SK-N-SH (cell line): ENCODE measurements around the gene PITPNM3. TPM values are rescaled to one million over a fixed set of nuclear protein-coding genes. Genes with fewer than 3 reads are reported as not detected.

ENCODE experiments used
- CTCF ChIA-PET: fragments of 300-600, 350-600 bp; formaldehyde crosslinking; extraction: SDS; loops from one replicate; lab custom pipeline; 2021; lab: Yijun Ruan, JAX
- POLR2A ChIA-PET: fragments of 350-600 bp; sonication (Branson Sonifier 250); formaldehyde crosslinking; extraction: SDS; loops from one replicate; lab custom pipeline; 2020; ENCODE audit warnings: antibody characterized with exemption, inconsistent platforms; lab: Yijun Ruan, JAX
- DNase-seq: peaks from one replicate; pipeline ENCODE4 v3.0.0; 2012
- H2AFZ ChIP-seq: fragments of 200-600 bp; sonication (generic); 2 replicates; pipeline ENCODE4 v1.8.1; 2016; ENCODE audit warnings: antibody characterized with exemption, mild to moderate bottlenecking, low read depth
- H3F3A ChIP-seq: fragments of 200-600 bp; sonication (generic); replicated peaks from 2 replicates; pipeline ENCODE3; 2016; ENCODE audit warnings: antibody characterized with exemption, mild to moderate bottlenecking; ENCODE audit not compliant: insufficient read depth
- H3K27ac ChIP-seq, 2 experiments: fragments of 200-500 bp in 1 of 2; fragments of 200-600 bp in 1 of 2; sonication (Bioruptor generic) in 1 of 2; sonication (generic), shearing (Covaris generic) in 1 of 2; 2 replicates each; pipeline versions ENCODE4 v1.5.1 to v1.6.1; 2014 to 2016; ENCODE audit warnings: low read depth in 2 of 2, inconsistent platforms in 1 of 2, low read length in 1 of 2, mild to moderate bottlenecking in 1 of 2, mixed read lengths in 1 of 2
- H3K27me3 ChIP-seq: fragments of 200-600 bp; sonication (generic), shearing (Covaris generic); 2 replicates; pipeline ENCODE4 v1.6.1; 2016; ENCODE audit warnings: mixed run types; ENCODE audit not compliant: insufficient read depth
- H3K36me3 ChIP-seq, 2 experiments: fragments of 200-500 bp in 1 of 2; fragments of 200-600 bp in 1 of 2; sonication (Bioruptor generic) in 1 of 2; sonication (generic) in 1 of 2; replicated peaks in 1 of 2; 2 replicates each; pipeline versions ENCODE3 to v1.5.1; 2014 to 2016; ENCODE audit warnings: low read length in 1 of 2, mild to moderate bottlenecking in 1 of 2; ENCODE audit not compliant: insufficient read depth in 2 of 2, control insufficient read depth in 1 of 2
- H3K4me1 ChIP-seq, 2 experiments: fragments of 200-500 bp in 1 of 2; fragments of 200-600 bp in 1 of 2; sonication (Bioruptor generic) in 1 of 2; sonication (generic), shearing (Covaris generic) in 1 of 2; 2 replicates each; pipeline versions ENCODE4 v1.5.1 to v1.6.1; 2014 to 2016; ENCODE audit warnings: low read depth in 1 of 2, low read length in 1 of 2, mixed run types in 1 of 2; ENCODE audit not compliant: insufficient read depth in 2 of 2, control insufficient read depth in 1 of 2
- H3K4me2 ChIP-seq: fragments of 200-600 bp; sonication (generic), shearing (Covaris generic); 2 replicates; pipeline ENCODE4 v1.6.1; 2017; ENCODE audit warnings: mixed run types
- H3K4me3 ChIP-seq, 2 experiments: fragments of 200-500 bp in 1 of 2; fragments of 200-600 bp in 1 of 2; sonication (Bioruptor generic) in 1 of 2; sonication (generic), shearing (Covaris generic) in 1 of 2; 2 replicates each; pipeline versions ENCODE4 v1.5.1 to v1.8.1; 2014 to 2016; ENCODE audit warnings: low read depth in 2 of 2, inconsistent platforms in 1 of 2, low read length in 1 of 2, mild to moderate bottlenecking in 1 of 2, mixed read lengths in 1 of 2, moderate library complexity in 1 of 2
- H3K79me2 ChIP-seq: fragments of 200-600 bp; sonication (generic); 2 replicates; pipeline ENCODE4 v1.8.1; 2017; ENCODE audit warnings: mild to moderate bottlenecking; ENCODE audit not compliant: insufficient read depth
- H3K9ac ChIP-seq: fragments of 200-600 bp; sonication (generic); 2 replicates; pipeline ENCODE4 v1.6.1; 2017; ENCODE audit warnings: mixed run types
- H3K9me2 ChIP-seq: fragments of 200-600 bp; sonication (generic); 2 replicates; pipeline ENCODE4 v1.6.1; 2017; ENCODE audit warnings: mixed run types
- H3K9me3 ChIP-seq: fragments of 200-600 bp; sonication (generic); 2 replicates; pipeline ENCODE4 v1.6.1; 2017; ENCODE audit warnings: mixed run types, mild to moderate bottlenecking, moderate library complexity
- H4K20me1 ChIP-seq: fragments of 200-600 bp; sonication (generic); 2 replicates; pipeline ENCODE4 v1.6.1; 2017; ENCODE audit warnings: mild to moderate bottlenecking, mixed run types; ENCODE audit not compliant: insufficient read depth
- CHD2 ChIP-seq: fragments of 150-350 bp; IDR thresholded peaks from 2 replicates; pipeline ENCODE4 v1.6.1; 2018; ENCODE audit warnings: low read length; ENCODE audit not compliant: partially characterized antibody
- CTCF ChIP-seq: fragments of 200-600 bp; sonication (generic); IDR thresholded peaks from 2 replicates; pipeline ENCODE4 v1.6.1; 2017; ENCODE audit warnings: antibody characterized with exemption, mild to moderate bottlenecking, moderate library complexity
- FOSL2 ChIP-seq: IDR thresholded peaks from 2 replicates; pipeline ENCODE4 v1.4.0; 2012; ENCODE audit warnings: low read depth, mild to moderate bottlenecking, moderate library complexity, borderline replicate concordance
- FOXJ3 ChIP-seq: sonication (generic); formaldehyde crosslinking; IDR thresholded peaks from 2 replicates; pipeline ENCODE4 v1.5.1; 2020; ENCODE audit warnings: mild to moderate bottlenecking, missing genetic modification reagents
- FOXM1 ChIP-seq: IDR thresholded peaks from 2 replicates; pipeline ENCODE4 v1.4.0; 2012; ENCODE audit warnings: low read depth, mild to moderate bottlenecking
- GABPA ChIP-seq: IDR thresholded peaks from 2 replicates; pipeline ENCODE4 v1.4.0; 2012; ENCODE audit warnings: low read depth, mild to moderate bottlenecking
- JUND ChIP-seq: IDR thresholded peaks from 2 replicates; pipeline ENCODE4 v1.4.0; 2012
- POLR2AphosphoS5 ChIP-seq: IDR thresholded peaks from 2 replicates; pipeline ENCODE4 v1.6.1; 2012; ENCODE audit warnings: low read depth, low read length
- RCOR1 ChIP-seq: fragments of 150-350 bp; IDR thresholded peaks from 2 replicates; pipeline ENCODE4 v1.6.1; 2017; ENCODE audit warnings: antibody characterized with exemption, low read length
- RFX5 ChIP-seq: IDR thresholded peaks from 2 replicates; pipeline ENCODE4 v1.6.1; 2012; ENCODE audit warnings: mild to moderate bottlenecking, improper control_type of control experiment, low read length
- RXRA ChIP-seq: IDR thresholded peaks from 2 replicates; pipeline ENCODE4 v1.4.0; 2012; ENCODE audit warnings: low read depth, mild to moderate bottlenecking, borderline replicate concordance
- SMC3 ChIP-seq: IDR thresholded peaks from 2 replicates; pipeline ENCODE4 v1.6.1; 2012; ENCODE audit warnings: low read depth, low read length, improper control_type of control experiment
- TAF1 ChIP-seq: IDR thresholded peaks from 2 replicates; pipeline ENCODE4 v1.6.1; 2012; ENCODE audit warnings: low read depth, mild to moderate bottlenecking, low read length, moderate library complexity, borderline replicate concordance
- TCF12 ChIP-seq: IDR thresholded peaks from 2 replicates; pipeline ENCODE4 v1.4.0; 2012
- YY1 ChIP-seq: IDR thresholded peaks from 2 replicates; pipeline ENCODE4 v1.4.0; 2012; ENCODE audit warnings: low read depth, mild to moderate bottlenecking
- ZBTB33 ChIP-seq: IDR thresholded peaks from 2 replicates; pipeline ENCODE4 v1.4.0; 2012; ENCODE audit warnings: low read depth, borderline replicate concordance
- WGBS: methylation state at CpG from one replicate; pipeline ENCODE4 v1.1.6; 2017; ENCODE audit warnings: low lambda C conversion rate; 5-methylcytosine and 5-hydroxymethylcytosine counted together
- polyA plus RNA-seq, 3 experiments: library from polyadenylated mRNA; depleted of rRNA; stranded (reverse); fragments of >200 nt; gene quantifications; 2 replicates each; pipeline ENCODE4 v1.2.3, GENCODE V29; 2012
- TF ChIP-seq, protein P1 (sequence below): fragments of 150-350 bp; IDR thresholded peaks from 2 replicates; pipeline ENCODE4 v1.6.1; 2016; ENCODE audit warnings: mild to moderate bottlenecking, low read depth, low read length
- TF ChIP-seq, protein P2 (sequence below): fragments of 150-350 bp; IDR thresholded peaks from 2 replicates; pipeline ENCODE4 v1.6.1; 2017; ENCODE audit warnings: antibody characterized with exemption, low read length, low read depth, borderline replicate concordance
- TF ChIP-seq, protein P3 (sequence below): IDR thresholded peaks from 2 replicates; pipeline ENCODE4 v1.4.0; 2012; ENCODE audit warnings: low read depth, borderline replicate concordance

Gene PITPNM3
- polyA plus RNA-seq, 1 of the 3 experiments (the other 2 are of a cell fraction), result 0.82 TPM

DNA sequence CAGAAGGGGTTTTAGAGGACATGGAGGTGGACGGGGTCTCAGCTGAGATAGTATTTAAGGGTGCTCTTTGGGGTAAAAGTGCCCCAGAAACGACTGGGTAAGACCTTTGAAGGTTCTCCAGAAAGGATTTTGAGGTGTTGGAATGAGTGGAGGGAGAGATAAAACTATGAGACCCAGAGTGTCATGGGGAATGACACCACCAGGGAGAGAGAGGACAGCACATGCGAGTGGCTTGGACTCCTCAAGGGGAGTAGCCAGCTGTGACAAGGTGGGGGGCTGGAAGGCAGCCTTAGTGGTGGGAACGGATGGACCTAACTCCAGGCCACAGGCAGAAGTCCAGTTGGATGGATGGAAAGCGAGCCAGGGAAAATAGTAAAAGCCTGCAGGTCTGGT, 19.2 kb upstream of the PITPNM3 start:
- Histone ChIP-seq H3K79me2 (no peaks in the 10 kb centered on the region), H3K4me3 (no peak overlapping the region), H3K4me2 (peak overlapping the region; percentile 37; the same call in 1 of the 2 replicates), H2AFZ (no peak overlapping the region), H4K20me1 (no peaks in the 10 kb centered on the region), H3F3A (no peaks in the 10 kb centered on the region), H3K36me3 (peaks cover 14 to 33% of the 10 kb centered on the region in 2 experiments), H3K4me1 (peaks cover 0 to 13% of the 10 kb centered on the region in 2 experiments; a peak in 1 of 4 replicates), H3K27ac (no peak overlapping the region), H3K9ac (no peak overlapping the region), H3K27me3 (no peaks in the 10 kb centered on the region), H3K9me2 (no peaks in the 10 kb centered on the region), H3K9me3 (no peaks in the 10 kb centered on the region)
- TF ChIP-seq, protein P1, sequence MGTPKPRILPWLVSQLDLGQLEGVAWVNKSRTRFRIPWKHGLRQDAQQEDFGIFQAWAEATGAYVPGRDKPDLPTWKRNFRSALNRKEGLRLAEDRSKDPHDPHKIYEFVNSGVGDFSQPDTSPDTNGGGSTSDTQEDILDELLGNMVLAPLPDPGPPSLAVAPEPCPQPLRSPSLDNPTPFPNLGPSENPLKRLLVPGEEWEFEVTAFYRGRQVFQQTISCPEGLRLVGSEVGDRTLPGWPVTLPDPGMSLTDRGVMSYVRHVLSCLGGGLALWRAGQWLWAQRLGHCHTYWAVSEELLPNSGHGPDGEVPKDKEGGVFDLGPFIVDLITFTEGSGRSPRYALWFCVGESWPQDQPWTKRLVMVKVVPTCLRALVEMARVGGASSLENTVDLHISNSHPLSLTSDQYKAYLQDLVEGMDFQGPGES, result no peak
- no peak for TF ChIP-seq YY1
- 77% methylated on average over 5 of the region's 5 CpGs for WGBS
- POLR2A ChIA-PET, result no interaction called here
- CTCF ChIA-PET, result interaction anchor here (1.4 to 1.5 kb wide), 2 partner anchors 13 to 18 kb away, joined by 3 to 4 read pairs; no protein-coding TSS in a partner anchor
- no peak for DNase-seq

DNA sequence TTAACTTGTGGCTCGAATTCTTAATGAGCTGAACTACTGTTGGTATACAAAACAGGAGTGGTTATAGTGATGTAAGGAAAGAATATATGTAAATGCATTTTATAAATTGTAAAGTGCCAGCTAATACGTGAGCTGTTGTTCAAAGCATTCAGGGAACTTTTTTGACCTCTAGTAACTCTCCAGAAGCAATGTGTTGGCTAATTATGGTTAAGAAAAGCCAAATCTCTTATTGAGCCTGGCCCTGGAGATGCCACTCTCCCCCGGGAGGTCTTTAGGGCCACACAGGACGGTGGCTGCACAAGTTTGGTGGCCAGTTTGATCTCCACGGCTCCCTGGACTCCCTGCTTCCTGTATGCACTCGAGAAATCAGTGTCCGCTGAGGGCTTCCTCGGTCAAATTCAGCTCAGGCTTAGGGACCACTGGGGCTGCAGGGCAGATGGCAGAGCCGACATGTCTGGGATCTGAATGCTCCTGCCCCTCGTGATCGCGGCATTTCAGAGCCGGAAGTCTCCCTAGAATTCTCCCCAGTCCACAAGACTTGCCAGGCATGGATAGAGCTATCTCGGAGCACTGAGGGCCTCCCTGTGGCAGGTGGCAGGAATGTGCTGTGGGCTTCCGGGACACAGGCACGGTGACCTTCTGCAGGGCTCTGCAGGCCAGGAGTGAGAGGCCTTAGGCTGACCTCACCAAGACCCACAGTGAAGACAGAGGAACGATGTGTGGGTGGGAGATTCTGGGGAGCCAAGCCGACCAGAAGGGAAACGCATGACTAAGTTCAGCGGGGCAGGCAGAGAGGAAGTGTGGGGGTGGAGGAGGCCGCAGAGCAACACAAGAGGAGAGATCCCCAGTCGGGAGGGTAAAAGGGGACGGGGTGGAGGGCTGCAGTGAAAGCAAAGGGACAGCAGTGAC, 18.6 kb upstream of the PITPNM3 start:
- peaks cover 14 to 33% of the 10 kb centered on the region in 2 experiments for H3K36me3 ChIP-seq
- no peak for DNase-seq
- H4K20me1 ChIP-seq, result no peaks in the 10 kb centered on the region

More for the DNA sequence above, 18.6 kb upstream of the PITPNM3 start:
- Histone ChIP-seq H3K4me2 (peak overlapping the region; percentile 37; the same call in 1 of the 2 replicates), H3K27me3 (no peaks in the 10 kb centered on the region), H3K9me3 (no peaks in the 10 kb centered on the region), H3K9ac (no peak overlapping the region), H2AFZ (no peak overlapping the region), H3K79me2 (no peaks in the 10 kb centered on the region), H3K4me3 (no peak overlapping the region), H3K9me2 (no peaks in the 10 kb centered on the region), H3K27ac (no peak overlapping the region), H3F3A (no peaks in the 10 kb centered on the region), H3K4me1 (peaks cover 0 to 13% of the 10 kb centered on the region in 2 experiments; a peak in 1 of 4 replicates)
- WGBS, result 83% methylated on average over 16 of the region's 23 CpGs
- CTCF ChIA-PET, result interaction anchor here (0.7 to 1.5 kb wide), 3 partner anchors 12 to 101 kb away, joined by 3 to 5 read pairs (median 4); no protein-coding TSS in a partner anchor
- POLR2A ChIA-PET, result no interaction called here
- no peak for TF ChIP-seq GABPA
- no peak for TF ChIP-seq POLR2AphosphoS5
- no peak for TF ChIP-seq FOXM1
- TF ChIP-seq, protein P2, sequence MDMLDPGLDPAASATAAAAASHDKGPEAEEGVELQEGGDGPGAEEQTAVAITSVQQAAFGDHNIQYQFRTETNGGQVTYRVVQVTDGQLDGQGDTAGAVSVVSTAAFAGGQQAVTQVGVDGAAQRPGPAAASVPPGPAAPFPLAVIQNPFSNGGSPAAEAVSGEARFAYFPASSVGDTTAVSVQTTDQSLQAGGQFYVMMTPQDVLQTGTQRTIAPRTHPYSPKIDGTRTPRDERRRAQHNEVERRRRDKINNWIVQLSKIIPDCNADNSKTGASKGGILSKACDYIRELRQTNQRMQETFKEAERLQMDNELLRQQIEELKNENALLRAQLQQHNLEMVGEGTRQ, result no peak
- no peak for TF ChIP-seq FOXJ3 (CRISPR knock-in tag)
- no peak for TF ChIP-seq RFX5
- TF ChIP-seq SMC3, result no peak
- no peak for TF ChIP-seq JUND
- no peak for TF ChIP-seq CTCF
- TF ChIP-seq RCOR1, result no peak
- no peak for TF ChIP-seq ZBTB33
- TF ChIP-seq, protein P3, sequence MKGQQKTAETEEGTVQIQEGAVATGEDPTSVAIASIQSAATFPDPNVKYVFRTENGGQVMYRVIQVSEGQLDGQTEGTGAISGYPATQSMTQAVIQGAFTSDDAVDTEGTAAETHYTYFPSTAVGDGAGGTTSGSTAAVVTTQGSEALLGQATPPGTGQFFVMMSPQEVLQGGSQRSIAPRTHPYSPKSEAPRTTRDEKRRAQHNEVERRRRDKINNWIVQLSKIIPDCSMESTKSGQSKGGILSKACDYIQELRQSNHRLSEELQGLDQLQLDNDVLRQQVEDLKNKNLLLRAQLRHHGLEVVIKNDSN, result no peak
- no peak for TF ChIP-seq RXRA
- no peak for TF ChIP-seq YY1
- TF ChIP-seq FOSL2, result no peak
- no peak for TF ChIP-seq TCF12
- no peak for TF ChIP-seq TAF1
- no peak for TF ChIP-seq CHD2
